Left renal pelvis (tissue), 4 donors: Measurements from ENCODE around the gene KRTAP1-3. TPM values are rescaled to one million over a fixed set of nuclear protein-coding genes. Genes with fewer than 3 reads are reported as not detected.
"Not testable (repeated sequence)": the region's sequence is repeated elsewhere in the genome, so short reads cannot be mapped to it uniquely, and the experiment has no call there.

Source experiments
- DNase-seq, 4 donors: peaks; one replicate each; pipeline ENCODE4 v3.0.0-alpha.2; 2013; ENCODE audit warnings: low read depth in 4 of 4, low spot score in 3 of 4
- polyA plus RNA-seq, 4 donors: library from polyadenylated mRNA; unstranded; fragments of 120-200 nt; gene quantifications; one replicate each; pipeline ENCODE4 v1.2.1, GENCODE V29; 2013; ENCODE audit not compliant: insufficient read length in 4 of 4

KRTAP1-3 gene
- polyA plus RNA-seq, 4 donors, result not detected

DNA sequence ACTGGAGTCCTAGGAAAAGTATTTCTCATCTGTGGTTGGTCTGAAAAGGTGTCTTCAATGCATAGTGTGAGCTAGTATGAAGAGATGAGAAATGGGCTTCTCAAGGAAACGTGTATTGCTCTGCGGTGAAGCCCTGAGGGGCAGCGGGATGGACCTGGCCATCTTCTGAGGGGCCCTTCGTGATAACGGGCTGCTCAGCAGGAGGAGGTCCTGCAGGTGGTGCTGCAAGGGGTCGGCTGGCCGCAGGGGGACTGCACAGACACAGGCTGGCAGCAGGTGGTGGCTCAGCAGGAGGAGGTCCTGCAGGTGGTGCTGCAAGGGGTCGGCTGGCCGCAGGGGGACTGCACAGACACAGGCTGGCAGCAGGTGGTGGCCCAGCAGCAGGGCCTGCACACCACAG lies 19.9 kb upstream of the KRTAP1-3 start:
- not testable (repeated sequence) for DNase-seq

DNA sequence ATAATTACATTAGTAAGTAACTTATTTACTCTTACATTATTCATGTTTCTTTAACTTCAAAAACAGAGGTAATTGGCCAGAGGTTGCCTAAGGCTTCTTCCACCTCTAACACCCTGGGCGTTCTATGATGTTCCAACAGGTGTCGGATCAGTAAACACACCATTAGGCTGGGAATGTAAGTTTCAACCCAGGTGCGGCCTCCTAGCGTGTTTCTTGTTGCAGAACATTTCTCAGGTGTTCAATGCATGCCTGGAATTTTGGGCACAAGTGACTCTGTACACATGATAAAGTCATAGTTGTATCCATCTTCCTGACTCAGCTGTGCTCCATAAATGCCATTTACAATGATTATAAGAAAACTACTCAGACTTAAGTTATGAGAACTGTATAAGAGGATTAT lies 19.4 kb upstream of the KRTAP1-3 start:
- peak in 1 of 4 donors; percentile 21 for DNase-seq

DNA sequence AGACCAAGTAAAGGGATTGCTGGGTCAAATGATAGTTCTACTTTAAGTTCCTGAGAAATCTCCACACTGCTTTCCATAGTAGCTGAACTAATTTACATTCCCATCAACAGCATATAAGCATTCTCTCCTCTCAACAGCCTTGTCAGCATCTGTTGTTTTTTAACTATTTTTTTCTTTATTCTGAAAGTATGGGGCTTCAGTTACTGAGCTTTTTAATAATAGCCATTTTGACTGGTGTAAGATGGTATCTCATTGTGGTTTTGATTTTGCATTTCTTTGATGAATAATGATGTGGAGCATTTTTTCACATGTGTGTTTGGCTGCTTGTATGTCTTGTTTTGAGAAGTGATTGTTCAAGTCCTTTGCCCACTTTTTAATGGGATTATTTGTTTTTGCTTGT lies 17.9 kb upstream of the KRTAP1-3 start:
- DNase-seq, result no peak

DNA sequence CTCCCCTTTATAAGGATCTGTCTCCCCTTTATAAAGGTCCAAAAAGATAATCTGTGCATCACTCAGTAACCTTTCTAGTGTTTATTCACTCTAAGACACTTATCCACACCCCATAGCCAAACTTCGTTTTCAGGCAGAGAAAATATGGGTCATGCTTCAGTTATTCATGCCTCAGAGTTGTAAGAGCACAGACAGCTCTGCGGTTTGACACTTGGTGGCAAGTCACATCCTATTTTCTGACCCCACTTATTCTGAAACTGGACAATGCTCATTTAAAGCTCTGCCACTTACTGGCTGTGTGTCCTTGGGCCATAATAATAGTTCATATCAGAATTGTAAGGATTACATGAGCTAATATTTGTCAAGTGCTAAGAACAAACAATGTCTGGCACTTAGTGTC lies 14.4 kb upstream of the KRTAP1-3 start:
- no peak for DNase-seq

DNA sequence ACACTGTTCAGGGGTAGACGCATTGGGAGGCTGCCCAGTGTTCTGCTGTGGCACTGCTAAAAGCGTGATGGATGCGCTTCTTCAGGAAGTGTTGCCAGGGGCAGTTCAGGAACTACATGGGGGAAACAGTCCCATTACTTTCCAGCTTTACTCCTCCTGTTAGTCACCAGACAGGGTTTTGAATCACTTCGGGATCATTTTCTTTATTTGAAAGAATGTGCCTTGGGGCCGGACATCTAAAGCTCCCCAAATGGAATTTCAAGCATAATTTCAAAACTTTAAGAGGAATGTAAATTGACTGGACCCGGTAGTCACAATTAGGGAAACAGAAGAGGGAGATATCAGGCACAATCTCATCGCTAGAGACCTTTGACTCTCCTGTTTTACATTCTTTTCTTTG lies 13.8 kb upstream of the KRTAP1-3 start:
- DNase-seq, result no peak

DNA sequence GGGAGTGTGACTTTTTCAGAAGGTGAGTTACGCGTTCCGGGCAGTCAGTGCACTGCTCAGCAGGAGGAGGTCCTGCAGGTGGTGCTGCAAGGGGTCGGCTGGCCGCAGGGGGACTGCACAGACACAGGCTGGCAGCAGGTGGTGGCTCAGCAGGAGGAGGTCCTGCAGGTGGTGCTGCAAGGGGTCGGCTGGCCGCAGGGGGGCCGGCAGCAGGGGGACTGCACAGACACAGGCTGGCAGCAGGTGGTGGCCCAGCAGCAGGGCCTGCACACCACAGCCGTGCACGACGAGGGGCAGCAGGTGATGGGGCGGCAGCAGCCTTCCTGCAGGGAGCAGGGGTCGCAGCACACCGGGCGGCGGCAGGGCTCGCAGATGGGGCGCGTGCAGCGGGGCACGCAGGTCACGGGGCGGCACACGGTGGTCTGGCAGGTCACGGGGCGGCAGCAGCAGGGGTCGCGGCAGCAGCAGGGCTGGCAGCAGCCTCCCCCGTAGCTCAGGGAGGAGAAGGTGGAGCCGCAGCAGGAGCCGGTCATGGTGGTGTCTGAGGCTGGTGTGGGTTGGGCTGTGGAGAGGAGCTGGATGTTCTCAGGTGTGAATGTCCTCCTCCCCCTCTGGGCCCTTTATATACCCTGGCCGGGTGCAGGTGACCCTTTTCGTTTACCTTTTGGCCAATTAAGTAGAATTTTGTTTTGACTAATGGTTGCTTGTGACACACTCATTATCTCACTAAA lies 12.2 kb upstream of the KRTAP1-3 start, which contains the start of gene KRTAP2-1:
KRTAP2-1 (minus strand) TSS at position 582 of the 731 bp plus-strand sequence; CDS start at position 533, 49 bp downstream.
- DNase-seq, result not testable (repeated sequence)

DNA sequence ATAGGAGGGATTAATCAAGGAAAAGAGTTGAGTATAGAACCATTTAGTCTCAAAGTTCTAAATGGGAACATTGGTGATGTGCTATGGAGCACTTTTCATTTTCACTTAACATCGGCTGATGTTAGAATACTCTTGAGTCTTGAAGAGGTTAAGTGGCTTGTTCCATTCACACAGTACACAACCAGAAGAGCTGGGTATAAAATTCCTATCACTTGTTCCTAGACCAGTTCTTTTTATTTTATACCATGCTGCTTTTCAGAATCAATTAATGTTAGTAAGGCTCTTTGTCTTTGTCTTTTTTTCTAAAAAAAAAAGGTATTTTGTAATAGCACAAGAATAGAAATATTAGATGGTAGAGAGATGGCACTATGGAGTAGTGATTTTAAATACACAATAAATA lies 8.3 kb upstream of the KRTAP1-3 start:
- no peak for DNase-seq

DNA sequence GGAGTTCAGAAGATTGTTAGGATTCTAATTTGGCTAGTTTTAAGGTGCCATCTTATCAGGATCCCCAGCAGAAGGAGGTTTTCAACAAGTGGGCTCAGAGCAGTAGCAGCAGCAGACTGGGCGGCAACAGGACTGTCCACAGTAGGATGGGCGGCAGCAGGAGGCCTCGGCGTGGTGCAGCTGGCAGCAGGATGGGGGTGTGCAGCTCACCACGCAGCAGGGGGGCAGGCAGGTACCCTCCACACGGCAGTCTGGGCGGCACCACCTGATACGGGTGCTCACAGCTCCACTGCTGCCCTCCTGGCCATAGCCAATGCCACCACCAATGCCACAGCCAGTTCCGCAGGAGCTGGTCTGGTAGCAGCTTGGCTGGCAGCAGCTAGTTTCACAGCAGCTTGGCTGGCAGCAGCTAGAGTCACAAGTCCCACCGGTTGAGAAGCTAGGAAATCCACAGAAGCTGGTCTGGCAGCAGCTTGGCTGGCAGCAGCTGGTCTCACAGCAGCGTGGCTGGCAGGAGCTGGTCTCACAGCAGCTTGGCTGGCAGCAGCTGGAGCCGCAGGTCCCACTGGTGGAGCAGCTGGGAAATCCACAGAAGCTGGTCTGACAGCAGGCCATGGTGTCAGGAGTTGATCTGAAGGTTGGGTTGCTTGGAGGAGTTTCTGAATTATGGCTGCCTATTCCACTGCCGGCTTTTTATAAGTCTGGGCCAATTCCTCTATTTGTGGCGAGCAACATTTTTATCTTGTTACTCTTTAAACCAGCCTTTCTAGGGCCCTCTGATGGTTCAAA lies 6.3 kb upstream of the KRTAP1-3 start, which contains the start of gene KRTAP1-1:
KRTAP1-1 (minus strand) TSS at position 668 of the 789 bp plus-strand sequence; CDS start at position 615, 53 bp downstream.
- not testable (repeated sequence) for DNase-seq

DNA sequence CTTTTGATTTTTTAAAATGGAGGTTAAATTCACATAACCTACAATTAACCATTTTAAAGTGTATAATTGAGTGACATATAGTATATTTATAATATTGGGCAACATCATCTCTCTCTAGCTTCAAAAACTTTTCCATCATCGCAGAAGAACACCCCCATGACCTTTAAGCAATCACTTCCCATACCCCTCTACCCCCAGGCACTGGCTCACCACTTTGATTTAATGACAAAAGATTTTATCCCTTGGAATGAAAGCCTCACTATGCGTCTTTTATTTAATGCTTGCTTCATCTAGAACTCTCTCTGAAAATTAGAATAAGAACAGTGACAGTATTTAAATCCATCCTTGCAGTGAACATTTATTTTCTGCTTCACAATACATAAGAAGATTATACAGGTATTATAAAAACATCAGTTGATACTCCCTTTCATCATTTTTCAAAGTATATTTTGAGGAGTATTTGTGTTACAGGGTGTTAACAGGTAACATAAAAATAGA lies 3.2 kb upstream of the KRTAP1-3 start:
- no peak for DNase-seq

DNA sequence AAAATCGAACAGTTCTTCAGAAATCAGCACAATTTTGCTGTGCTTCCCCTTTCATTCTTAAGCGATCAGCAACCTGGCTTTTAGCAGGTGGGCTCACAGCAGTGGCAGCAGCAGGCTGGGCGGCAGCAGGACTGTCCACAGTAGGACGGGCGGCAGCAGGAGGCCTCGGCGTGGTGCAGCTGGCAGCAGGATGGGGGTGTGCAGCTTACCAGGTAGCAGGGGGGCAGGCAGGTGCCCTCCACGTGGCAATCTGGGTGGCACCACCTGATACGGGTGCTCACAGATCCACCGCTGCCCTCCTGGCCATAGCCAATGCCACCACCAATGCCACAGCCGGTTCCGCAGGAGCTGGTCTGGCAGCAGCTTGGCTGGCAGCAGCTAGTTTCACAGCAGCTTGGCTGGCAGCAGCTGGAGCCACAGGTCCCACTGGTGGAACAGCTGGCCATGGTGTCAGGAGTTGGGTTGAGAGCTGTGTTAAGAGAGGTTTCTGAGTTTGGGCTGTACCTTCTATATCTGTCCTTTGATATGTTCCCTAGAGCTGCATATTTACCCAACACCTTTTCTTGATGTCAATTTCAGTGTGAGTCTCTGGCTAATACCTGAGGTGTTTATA lies 4.9 kb downstream of the KRTAP1-3 start, which contains the start of gene KRTAP1-4:
KRTAP1-4 (minus strand) TSS at position 563 of the 613 bp plus-strand sequence; CDS start at position 446, 117 bp downstream.
- DNase-seq, result no peak

DNA sequence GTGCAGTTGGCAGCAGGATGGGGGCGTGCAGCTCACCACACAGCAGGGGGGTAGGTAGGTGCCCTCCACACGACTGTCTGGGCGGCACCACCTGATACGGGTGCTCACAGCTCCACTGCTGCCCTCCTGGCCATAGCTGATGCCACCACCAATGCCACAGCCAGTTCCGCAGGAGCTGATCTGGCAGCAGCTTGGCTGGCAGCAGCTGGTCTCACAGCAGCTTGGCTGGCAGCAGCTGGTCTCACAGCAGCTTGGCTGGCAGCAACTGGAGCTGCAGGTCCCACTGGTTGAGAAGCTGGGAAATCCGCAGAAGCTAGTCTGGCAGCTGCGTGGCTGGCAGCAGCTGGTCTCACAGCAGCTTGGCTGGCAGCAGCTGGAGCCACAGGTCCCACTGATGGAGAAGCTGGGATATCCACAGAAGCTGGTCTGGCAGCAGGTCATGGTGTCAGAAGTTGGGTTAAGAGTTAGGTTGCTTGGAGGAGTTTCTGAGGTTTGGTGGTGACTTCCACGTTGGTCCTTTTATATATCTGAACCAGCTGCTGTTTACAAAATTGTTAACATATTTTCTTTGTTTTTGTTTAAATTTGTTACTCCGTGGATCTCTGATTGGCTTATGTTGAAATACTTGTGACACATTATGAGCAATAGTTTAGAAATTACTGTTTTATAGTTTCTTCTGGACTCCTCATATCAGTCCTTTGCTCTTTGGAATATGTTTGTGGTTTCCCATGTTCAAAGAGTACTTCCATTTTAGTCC lies 7.8 kb downstream of the KRTAP1-3 start, which contains the start of gene KRTAP1-5:
KRTAP1-5 (minus strand) TSS at position 494 of the 757 bp plus-strand sequence; CDS start at position 441, 53 bp downstream.
- no peak for DNase-seq

DNA sequence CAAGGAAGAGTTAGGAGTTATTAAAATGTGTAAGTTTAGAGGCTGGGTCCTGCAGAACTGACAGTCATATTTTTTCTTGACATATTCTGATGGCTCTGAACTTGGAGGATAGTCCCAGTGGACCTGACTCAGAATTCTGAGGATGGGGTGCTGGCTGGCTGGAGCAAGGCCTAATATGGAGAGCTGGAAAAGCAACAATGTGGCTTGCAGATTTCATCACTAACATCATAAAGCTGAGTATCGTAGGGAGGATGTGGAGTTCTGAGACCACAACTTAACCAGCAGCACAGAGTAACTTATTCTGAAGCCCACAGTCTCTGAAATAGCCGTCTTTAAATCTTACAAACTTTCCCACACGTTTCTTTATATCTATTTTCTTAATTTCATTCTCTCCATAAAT lies 10.0 kb downstream of the KRTAP1-3 start:
- no peak for DNase-seq

DNA sequence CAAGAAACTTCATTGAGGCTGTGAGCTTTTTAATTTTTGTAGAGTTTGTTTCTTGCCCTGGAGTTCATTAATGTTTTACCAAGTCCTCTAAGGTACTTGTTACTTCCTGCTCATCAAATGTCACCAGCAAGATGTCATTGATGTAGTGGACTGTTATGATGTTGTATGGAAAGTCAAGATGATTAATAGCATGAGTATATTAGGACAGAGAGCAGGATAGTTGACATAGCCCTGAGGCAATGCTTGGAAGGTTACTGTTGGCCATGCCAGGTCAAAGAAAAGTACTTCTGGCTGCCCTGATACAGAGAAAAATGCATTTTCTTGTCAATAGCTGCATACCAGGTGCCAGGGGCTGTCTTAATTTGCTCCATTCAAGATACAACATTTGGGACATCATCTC lies 14.3 kb downstream of the KRTAP1-3 start:
- DNase-seq, result no peak

DNA sequence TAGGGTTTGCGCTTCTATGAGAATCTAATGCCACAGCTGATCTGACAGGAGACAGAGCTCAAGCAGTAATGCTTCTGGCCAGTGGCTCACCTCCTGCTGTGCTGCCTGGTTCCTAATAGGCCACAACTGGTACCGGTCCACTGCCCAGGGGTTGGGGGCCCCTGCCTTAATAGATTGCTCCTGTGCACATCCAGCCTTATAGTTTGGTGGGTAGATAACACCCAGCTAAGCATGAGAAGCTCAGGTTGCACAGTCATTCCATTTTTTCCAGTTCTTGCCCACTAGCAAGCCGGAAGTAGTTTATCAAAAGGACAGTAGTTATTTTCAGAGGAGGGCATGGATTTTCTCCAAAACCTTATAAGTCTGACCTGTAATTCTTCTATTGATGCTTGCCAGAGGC lies 15.3 kb downstream of the KRTAP1-3 start:
- no peak for DNase-seq

DNA sequence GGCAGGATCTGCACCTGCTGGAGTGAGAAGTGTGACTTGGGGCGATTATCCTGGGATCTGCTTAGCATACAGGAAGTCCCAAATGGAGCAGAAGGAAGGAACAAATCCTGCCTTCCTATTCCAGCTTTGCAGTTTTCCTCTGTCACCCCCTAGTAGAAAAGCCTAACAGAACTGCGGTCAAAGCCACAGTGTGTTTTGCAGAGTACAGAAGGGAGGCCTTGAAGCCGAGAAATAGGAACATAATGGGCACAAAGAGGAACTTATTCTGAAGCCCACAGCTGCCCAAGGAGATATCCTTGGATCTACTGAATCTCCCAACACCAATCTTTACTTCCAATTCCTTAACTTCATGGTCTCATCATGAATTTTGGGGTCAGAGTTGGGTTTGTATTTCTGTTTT lies 16.1 kb downstream of the KRTAP1-3 start:
- no peak for DNase-seq

DNA sequence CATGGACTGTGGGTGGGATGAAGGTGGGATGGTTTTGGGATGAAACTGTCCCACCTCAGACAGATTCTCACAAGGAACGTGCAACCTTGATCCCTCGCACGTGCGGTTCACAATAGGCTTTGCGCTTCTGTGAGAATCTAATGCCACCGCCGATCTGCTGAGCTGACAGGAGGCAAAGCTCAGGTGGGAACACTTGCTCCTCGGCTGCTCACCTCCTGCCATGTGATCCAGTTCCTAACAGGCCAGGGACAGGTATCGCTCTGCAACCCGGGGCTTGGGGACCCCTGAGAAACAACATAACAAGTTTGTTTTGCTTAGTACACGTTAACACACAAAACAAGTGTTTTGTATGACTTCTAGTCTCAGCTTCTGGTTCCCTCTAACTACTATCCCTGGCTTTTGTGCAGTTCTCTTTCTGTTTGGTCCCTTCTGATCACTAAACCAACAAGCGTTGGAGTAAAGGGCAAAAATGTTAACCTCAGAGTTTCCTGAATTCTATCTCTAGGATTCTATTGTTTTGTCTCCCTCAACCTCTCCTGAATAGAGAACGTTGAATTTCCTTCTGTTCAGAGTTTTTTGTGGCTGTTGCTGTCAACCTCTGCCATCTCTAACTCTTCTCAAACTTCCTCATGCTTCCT lies 18.0 kb downstream of the KRTAP1-3 start:
- DNase-seq, result no peak

DNA sequence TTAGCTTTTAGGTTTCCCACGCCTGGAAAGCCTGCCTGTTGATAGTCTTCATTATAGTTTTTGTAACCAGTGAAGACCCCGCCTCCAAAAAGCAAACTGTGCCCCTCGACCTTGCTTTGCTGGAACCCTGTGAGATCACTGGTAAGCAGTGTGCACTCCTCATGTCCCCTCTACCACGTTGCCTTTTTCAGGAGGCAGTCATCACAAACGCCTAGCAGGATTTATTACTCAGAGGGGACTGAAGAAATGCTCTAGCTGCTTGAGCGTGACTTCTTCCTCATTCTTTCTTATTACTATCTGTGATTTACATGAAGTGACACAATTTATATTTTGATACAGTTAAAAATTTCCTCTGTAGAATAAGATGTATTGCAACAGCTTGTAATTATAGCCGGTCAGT lies 19.2 kb downstream of the KRTAP1-3 start:
- DNase-seq, result no peak

DNA sequence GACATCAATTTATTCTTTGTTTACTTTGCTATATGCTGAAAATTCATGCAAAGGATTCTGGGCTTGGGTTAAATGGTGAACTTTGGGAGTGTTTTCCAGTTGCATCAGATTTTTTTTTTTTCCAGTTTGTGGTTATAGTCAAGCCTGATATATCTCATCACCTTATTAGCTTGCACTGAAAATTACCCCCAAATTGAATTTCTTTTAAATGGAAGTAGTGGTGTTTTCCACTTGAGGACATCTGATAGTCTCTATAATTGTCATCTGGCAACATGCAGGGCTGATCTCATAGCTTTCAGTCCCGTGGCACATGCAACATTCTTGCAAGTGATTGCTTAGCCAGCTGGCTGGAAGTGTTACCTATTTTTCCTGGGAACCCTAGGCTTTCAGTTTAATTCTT lies 21.1 kb downstream of the KRTAP1-3 start:
- no peak for DNase-seq

DNA sequence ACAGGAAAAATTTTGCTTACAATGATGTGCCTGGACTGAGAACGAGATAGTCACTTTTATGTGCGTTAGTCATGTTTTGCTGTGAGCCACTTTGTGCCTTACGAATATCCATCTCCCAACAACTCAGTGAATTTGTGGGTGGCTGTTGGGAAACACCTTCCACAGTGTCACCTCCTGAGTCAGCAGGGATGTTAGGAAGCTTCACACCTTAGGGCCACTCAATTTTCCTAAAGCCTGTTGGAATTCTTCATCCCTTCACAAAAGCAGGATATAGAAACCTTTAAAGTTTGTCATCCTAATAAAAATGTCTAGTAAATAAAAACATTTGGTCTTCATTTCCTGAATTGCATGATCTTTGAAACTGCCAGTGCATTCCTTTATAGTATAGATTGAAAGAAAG lies 21.5 kb downstream of the KRTAP1-3 start:
- DNase-seq, result no peak
